Activated gamma-delta T cell treated with anti-CD3 and anti-CD28 coated beads, Interleukin-2, amount 50 U/mL, for 16 hours (primary cell): Measurements from ENCODE around the gene AIFM2.
A peak's percentile ranks its signal among the peaks of the same experiment; 100 is the strongest.

Source experiments
- DNase-seq: peaks from one replicate; pipeline ENCODE4 v3.0.0-alpha.2; 2020; ENCODE audit warnings: low read depth

AIFM2 gene

DNA sequence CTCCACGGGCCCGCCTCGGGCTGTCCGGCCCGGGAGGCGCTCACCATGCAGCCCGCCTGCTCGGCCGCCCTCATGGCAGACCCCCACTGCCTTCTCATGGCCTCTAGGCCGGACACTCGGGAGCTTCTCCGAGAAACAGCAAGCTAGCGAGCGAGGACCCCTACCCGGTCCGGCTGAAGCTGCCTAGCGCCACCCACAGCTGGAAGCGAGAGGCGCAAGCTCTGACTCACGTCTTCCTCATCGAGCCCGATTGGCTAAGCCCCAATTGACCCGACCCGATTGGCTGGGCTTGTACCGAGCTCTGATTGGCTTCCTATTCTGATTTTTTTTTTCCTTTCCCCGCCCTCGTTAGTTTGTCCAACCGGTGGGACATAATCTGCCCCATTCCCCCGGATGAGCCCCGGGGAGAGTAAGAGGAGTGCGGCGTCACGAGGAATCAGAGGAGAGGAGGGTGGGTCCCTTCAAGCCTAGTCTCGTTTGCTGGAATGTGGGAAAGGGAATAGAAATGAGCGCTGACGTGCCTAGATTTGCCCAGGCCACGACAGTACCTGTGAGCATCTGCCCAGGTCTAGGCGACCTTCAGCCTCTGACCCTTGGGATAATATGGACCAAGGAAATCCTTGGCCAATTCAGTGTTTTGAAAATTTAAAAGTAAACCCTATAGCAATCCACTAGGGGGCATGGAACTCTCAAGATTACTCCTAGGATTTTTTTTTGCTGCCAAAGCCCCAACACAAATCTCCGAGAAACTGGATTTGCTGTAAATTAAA lies 14.0 kb upstream of the AIFM2 start, which contains the start of gene TYSND1:
TSS of gene TYSND1 (minus strand) at position 212 of the 770 bp plus-strand sequence. CDS start at position 98, 114 bp downstream.
- DNase-seq: peak; percentile 82

DNA sequence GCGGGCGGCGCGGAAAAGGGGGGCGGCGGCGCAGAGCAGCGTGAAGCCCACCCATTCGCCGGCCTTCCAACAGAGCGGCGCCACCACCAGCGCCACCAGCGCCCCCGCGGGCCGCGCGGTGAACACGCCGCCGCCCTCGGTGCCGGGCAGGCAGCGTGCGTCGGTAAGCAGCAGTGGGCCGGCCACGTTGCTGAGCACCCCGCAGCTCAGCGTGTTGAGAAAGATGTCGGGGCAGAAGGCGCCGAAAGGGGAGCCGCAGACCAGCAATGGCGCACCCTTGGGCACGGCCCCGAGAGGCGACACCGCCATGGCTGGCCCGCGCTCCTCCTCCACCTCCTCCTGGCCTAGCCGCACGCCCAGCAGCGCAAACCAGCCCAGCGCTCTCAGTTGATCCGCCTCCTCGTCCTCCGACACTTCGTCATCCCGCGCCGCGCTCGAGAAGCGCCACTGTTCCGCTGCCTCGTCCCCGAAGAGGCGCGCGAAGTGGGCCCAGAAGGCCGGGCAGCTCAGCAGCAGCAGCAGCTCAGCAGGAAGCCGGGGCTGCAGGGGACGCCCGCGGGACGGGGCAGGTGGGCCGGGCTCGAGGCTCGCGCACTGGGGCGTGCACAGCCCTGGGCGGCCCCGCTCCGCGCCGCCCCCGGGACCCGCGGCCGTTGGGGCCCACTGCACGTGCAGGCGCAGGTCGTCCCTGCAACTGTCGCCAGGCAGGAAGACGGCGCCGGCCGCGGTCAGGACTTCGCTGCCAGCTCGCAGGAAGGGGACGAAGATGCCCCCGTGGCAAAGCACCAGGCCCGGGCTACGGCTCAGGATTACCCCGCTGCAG lies 13.3 kb upstream of the AIFM2 start:
- peak; percentile 50 for DNase-seq

DNA sequence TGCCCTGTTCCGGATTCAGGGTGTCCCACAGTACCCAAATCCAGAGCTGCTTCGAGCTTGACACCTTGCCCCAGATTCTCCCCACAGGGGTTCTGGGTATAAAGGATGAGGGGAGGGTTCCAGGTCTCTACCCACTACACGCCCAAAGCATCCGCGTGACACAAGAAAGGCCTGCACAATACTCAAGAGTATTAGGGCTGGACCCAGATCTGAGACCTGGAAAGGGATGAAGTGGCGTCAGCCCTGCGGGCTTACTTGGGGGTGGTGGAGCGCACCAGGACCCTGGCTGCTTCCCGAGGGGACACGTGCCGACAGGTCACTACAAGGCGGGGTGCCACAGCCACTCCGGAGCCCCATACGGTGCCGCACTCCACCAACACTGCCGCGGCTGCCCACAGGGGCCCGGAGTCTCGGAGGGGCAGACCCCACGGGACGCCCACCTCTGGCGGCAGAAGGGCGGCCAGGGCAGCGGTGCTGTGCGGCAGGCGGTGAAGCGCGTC lies 12.6 kb upstream of the AIFM2 start:
- DNase-seq: no peak

DNA sequence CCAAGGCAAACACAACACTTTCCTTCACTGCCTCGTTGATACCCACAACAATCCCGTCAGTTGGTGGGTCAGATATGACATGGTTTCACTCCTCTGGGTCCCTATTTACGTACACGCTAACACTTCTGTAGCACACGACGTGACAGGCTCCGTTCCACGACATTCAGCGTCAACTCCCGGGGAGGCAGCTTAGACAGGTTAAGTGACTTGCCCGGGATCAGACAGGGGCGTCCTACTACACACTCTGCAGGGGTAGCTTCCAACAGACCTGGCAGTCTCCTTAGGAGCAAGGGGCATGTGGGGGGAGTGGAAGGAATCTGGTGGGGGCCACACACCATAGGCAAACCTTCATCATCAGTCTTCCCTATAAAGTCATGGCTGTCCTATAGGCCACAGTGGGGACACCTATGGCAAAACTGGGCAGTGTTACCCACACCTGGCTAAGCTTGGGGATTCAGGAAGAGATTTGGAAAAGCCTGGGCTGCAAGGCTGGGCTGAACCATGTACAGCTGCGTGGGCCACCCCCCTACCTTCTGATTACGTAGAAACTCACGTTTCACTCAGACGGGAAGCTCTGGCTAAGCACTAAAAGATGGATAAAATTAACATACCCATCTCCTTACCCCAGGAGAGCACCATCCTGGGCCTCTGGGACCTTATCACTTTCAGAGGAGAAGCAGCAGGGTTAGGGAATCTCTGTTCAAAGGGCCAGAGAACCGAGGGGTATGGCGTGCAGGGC lies 11.9 kb upstream of the AIFM2 start:
- no peak for DNase-seq

DNA sequence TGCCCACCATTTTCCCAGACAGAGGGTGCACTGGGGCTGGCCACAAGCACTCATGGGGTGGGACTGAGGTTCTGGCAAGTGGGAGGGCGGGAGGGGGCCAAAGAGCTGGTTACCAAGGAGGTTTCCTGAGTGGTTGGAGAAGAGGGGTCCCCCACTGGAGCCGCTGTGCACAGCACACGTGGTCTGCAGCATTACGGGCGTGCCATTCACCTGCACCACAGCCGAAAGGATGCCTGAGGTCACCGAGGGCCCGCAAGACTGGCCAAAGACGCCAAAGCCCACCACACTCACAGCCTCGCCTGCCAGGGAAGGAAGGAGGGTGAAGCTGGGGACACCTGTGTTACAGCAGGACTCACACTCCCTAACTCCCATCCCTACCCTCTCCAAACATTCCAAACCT lies 9.9 kb upstream of the AIFM2 start:
- DNase-seq: no peak

DNA sequence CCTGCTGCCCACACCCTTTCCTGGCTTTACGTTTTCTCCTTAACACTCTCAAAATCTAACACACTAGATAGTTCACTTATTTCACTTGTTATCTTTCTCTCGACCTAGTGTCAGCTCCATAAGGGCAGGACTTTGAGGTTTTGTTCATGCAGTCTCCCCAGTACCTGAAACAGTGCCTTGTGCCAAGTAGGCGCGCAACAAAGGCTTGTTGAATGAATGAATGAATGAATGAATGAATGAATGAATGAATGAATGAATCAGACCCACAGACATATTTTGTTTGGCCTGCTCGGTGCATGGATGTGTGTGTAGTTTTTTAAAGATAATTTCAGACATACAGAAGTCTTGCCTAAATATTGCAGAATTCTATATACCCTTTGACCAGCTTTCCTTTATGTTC lies 7.7 kb upstream of the AIFM2 start:
- DNase-seq: no peak

DNA sequence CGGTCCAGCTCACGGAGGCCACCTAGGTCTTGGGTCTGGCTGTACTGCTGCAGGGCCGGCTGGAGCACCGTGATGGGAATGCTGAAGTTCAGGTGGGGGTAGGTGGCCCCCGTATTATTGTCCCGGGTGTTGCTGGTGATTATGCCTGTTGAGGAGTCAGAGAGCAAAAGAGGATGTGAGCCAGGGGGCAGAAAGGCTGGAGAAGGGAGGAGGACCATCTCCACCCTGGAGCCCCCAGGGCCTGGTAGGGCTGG lies 7.3 kb upstream of the AIFM2 start:
- DNase-seq: no peak

DNA sequence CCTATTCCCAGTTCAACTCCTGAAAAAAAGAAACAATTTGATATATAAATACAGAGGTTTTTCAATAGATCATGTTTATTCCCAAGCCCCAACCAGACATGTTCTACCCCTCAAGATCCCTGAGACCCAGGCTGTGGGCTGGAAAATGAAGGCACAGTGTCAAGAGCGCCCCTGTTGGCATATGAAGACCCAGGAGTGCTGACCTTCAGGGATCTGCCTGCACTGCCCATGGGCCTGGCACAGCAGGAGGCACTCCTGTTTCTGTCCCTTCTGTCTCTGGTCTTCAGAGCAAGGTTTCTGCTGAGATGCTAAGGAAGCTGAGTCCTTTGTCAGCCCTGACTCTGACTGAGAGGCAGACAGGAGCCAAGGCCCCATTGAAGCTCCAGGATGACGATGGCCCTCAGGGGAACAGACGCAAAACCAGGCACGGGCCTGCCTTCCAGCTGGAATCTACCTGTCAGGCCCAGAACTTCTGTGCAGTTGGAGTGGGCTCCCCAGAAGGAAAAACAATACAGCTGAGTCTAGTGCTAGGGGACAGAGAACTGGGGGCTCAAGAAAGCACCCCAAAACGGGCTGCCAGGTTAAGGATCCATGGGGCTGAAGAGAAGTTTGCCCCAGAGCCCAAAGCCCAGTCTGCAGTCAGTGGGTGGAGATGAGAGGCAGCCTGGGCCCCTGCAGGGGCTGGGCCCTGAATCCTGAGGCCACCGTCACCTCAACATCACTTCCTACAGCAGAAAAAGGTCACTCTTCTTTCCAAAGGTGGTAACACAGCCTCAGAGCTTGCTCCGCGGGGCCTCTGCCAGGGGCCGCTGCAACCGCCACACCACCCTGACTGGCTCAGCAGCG lies 6.7 kb upstream of the AIFM2 start:
- DNase-seq: no peak

DNA sequence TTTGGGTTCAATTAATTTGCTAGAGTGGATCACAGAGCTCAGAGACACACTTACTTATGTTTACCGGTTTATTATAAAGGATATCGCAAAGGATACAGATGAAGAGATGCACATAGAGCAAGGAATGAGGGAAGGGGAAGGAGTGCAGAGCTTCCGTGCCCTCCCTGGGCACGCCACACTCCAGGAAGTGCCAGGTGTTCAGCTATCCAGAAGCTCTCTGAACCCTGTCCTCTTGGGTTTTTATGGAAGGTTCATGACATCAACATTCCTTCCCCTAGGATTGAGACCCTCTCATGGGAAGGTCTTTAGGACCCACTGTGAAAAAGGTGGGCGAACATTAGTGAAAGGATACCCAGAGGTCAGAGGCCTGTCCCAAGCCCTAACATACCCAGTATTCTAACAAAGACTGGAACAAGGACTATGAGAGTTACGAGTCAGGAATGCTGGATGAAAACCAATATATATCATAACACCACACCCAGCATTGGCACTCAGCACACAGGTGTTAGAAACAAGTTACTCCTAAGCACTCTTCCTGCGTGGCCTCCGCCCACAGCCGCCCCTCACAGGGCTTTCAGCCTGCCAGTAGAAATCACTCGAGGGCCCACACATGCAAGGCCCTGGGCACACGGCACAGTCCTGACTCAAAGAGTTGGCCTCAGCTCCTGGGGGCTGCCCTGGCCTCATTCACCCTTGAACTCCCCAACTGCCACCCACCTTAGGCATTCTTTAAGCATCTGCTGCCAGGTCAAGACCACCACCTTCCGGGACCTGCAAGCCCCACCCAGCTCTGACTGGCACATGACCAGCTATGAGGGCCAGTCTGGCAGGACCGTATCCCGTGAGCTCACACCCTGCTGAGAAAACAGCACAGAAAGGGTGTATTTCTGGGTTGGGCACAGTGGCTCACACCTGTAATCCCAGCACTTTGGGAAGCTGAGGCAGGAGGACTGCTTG lies 5.6 kb upstream of the AIFM2 start:
- no peak for DNase-seq

DNA sequence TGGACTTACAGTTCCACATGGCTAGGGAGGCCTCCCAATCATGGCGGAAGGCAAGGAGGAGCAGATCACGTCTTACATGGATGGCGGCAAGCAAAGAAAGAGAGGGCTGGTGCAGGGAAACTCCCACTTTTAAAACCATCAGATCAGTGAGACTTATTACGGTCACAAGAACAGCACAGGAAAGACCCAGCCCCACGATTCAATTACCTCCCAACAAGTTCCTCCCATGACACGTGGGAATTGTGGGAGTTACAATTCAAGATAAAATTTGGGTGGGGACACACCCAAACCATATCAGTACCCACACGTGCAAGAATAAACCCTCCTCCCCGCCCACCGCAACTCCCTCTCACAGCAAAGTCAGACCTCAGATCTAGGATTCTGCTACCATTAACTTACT lies 4.5 kb upstream of the AIFM2 start:
- no peak for DNase-seq

DNA sequence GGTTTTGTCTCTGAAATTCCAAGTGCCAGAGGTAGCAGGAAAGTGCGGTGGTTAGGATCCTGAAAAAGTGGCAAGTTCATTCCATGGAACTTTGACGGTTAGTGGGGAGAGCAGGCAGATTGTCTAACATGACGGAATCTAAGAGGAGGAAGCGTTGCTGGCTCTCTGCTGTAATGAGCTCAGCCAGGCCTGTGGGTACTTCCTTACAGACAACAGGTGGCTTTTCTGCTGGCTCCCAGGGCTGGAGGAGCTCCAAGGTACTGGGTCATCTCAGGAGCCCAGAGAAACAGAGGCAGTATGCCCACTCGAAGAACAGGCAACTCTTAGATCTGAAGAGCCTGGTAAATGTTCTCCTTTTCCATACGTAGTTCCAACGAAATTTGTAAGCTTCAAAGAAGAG lies 3.1 kb upstream of the AIFM2 start:
- DNase-seq: no peak

DNA sequence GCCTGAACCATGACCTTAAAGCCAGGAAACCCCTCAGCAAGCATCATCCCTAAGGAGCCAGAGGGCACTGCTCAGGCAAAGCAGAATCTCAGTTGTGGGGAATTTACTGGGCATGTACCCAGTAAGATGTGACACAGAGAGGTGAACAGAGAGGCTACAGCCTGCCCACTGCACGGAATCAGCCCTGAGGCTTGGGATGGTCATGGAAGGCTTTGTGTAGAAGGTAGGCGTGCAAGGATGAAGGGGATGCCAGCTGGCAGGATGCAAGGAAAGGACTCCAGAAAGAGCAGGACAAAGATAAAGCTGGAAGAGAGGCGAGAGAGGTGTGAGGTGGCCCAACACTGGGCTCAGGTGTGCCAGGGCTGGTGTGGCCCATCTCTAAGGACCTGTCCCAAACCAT lies 2.4 kb upstream of the AIFM2 start:
- no peak for DNase-seq

DNA sequence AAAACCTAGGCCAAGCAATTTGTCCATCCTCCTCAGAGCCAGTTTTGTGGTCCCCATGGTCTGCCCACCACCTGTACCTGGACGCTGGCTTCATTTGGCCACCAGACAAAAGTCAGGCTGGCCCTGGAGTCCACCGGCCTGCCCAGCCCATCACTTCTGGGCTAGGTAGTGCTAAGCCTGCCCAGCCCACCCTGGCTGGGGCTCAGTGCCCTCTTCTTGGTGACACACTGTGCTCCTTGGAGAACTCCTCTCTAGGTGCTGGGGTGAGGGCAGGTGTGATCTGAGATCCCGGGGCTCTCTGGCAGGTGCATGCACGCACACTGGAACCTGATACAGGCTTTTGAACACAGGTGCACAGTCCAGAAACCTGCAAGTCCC lies 1.1 kb downstream of the AIFM2 start:
- DNase-seq: no peak

DNA sequence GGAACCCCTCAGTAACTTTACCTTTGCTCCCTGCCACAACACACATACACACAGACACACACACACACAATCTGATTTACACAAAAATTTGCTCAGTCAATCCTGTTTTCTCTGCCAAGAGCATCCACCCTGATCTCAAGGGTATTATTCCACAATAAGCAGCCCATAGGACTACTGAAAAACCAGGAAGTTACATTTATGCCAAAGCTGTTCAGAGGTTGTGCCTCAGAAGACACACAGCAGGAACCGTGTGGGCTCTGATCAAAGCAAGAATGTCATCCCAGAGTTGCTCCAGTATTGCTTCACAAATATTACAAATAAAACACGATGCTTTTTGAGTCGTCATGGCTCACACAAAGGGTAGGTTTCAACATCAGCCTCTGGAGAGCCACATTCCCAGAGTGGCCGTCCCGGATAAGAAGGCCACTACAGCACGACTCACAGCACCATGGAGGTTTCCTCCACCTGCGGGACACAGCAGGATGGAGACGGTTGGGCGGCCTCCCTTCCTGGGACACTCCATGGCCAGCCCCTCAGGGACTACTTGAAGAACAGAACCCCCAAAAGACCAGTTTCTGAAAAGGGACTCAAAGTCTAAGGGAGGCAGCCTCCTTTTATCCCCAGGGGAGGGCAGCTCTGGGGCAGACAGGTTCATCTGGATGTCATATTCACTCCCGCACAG lies 1.6 kb downstream of the AIFM2 start:
- DNase-seq: no peak

DNA sequence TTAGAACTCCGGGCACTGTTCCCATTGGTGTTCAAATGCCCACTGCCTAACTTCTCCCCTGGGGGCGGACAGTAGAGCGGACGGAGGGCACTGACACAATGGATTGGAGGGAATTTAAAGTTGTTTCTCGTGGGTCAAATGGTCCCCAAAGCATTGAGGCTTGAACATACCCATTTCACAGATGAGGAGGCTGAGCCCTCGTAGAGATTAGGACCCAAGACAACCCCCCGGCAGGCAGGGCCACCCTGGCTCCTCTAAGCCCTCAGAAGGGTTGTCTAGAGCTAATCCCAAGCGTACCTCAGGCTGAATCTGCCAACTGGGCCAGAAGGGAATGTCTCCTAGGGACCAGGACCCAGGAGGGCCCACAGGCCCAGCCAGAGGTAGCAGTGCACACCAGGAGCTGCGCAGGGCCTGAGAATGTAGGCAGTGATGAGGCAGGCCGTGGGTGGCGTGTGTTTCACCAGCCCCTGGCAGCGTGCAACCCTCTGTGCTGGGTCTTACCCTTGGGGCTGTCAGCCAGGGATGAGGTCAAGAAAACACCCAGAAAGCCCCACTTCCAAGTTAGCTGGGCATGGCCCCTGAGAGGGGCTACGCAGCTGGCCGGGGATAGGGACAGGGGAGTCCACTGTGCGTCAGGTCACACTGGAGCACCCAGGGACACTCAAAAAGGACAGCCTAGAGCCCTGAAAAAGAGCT lies 5.8 kb downstream of the AIFM2 start:
- no peak for DNase-seq

DNA sequence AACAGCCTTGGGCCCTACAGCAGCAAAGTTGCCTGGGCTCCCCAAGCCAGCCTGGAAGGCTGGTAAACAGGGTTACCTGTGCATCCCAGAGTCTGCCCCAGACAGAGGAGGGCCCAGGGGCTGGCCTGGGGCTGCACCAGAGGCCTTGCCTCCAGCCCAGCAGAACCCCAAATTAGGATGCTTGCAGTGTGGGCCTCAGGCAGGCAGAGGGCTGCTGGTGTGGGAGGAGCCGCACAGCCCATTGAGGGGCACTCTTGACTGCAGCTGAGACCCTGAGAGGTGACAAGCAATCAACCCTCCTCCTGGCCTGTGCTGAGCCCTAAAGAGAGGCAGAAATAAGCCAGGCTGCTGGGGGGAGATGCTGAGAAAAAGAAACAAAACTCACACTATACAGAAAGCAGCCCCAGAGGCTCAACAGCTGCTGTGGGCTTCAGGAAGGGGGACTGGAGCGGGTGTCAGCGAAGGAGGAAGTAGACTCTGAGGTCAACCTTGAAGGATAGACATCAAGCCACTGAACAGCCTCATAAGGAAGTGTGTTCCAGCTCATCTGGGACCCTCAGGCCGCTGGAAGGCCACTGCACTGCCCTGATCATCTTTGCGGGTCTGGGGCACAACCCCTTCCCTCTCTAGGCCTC lies 6.6 kb downstream of the AIFM2 start:
- no peak for DNase-seq

DNA sequence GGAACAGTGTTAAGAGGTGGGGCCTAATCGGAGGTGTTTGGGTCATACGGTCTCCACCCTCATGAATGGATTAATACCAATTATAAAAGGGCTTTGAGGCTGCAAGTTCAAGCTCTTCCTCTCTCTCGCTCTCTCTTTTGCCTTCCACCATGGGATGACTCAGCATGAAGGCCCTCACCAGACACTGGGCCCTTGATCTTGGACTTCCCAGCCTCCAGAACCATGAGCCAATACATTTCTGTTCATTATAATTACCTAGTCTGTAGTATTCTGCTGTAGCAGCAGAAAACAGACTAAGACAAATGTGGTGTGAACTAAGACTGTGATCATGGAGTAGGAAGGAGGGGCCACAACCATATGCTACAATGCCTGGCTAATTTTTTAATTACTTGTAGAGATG lies 7.7 kb downstream of the AIFM2 start:
- no peak for DNase-seq

DNA sequence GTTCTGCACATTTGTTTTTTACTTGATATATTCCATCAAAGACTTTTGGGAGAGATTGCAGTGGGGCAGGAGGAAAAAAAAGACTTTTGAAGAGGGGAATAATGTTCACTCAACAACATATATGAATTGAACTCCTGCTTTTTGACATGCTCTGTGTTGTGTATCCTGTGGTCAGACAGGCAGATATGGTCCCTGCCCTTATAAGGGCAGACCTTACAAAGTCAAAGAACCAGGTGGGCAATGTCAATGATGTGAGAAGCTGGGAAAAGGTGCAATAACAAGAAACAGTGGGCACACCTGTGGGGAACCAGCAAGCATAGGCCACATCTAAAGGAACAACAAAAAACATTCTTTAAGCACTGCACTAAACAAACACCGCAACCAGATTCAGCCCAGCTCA lies 8.2 kb downstream of the AIFM2 start:
- DNase-seq: no peak

DNA sequence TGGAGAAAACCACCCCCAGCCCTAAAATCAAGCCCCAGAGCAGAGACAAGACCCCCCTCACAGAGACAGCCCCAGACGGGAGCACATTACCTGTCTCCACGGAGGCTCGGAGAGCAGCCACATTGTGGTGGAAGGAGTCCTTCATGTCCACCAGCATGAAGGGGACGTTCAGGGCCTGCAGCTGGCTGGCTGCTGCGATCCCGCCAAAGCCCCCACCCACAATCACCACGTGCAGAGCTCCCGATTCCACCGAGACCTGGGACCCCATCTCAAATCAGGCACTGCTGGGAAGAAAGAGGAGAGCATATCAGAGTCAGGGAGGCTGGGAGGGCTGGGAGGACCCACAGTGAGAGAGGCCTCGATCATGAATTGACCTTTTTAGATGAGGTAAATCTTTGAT lies 8.8 kb downstream of the AIFM2 start:
- no peak for DNase-seq
